Neutrophil (primary cell): ENCODE measurements around the gene HNRNPA3.
A peak's percentile ranks its signal among the peaks of the same experiment; 100 is the strongest.
"Not testable (repeated sequence)": the region's sequence is repeated elsewhere in the genome, so short reads cannot be mapped to it uniquely, and the experiment has no call there.

Source experiments
- H3K27ac ChIP-seq: fragments of 200-600 bp; sonication (generic); 2 replicates; pipeline ENCODE4 v1.5.1; 2016; ENCODE audit warnings: mild to moderate bottlenecking, moderate library complexity
- H3K27me3 ChIP-seq: fragments of 200-600 bp; sonication (generic); 2 replicates; pipeline ENCODE4 v1.6.0; 2016; ENCODE audit warnings: mild to moderate bottlenecking
- H3K36me3 ChIP-seq: fragments of 200-600 bp; sonication (generic); 2 replicates; pipeline ENCODE4 v1.5.1; 2017
- H3K4me1 ChIP-seq, 2 experiments: fragments of 200-600 bp in 1 of 2; sonication (generic) in 1 of 2; 1 replicate in 1 of 2; 2 replicates in 1 of 2; pipeline versions ENCODE4 v1.5.1 to v1.6.1; 2013 to 2016; ENCODE audit warnings: low read depth in 1 of 2, low read length in 1 of 2, mild to moderate bottlenecking in 1 of 2, moderate library complexity in 1 of 2; ENCODE audit not compliant: control insufficient read depth in 1 of 2, insufficient read depth in 1 of 2
- H3K4me3 ChIP-seq, 2 experiments: fragments of 200-600 bp in 1 of 2; sonication (generic) in 1 of 2; 1 replicate in 1 of 2; 2 replicates in 1 of 2; pipeline ENCODE4 v1.5.1; 2013 to 2016; ENCODE audit warnings: low read depth in 1 of 2, low read length in 1 of 2, mild to moderate bottlenecking in 1 of 2, moderate library complexity in 1 of 2
- H3K9me3 ChIP-seq: fragments of 200-600 bp; sonication (generic); 2 replicates; pipeline ENCODE4 v1.5.1; 2016
- CTCF ChIP-seq: fragments of 200-600 bp; sonication (generic); IDR thresholded peaks from 2 replicates; pipeline ENCODE4 v1.5.1; 2016; ENCODE audit warnings: antibody characterized with exemption

HNRNPA3 gene

DNA sequence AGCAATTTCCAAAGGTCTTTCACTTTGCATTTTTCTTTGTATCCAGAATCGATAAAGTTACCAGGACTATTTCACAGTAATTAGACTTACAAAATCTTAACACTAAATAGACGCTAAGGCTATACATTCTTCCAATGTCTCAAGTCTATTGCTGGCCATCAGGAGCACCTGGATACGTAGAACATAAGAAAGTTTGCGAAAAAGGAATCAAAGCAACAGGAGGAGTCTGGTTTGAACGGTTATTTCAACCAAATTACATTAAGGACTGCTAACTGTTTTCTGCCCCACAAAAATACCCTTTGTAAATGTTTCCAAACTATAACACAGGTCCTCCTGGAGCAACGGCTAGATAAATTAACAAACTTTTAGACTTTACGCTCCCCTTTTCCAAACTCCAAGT lies 1.4 kb upstream of the HNRNPA3 start:
- Histone ChIP-seq H3K36me3 (peaks cover 9% of the 10 kb centered on the region), H3K27me3 (no peaks in the 10 kb centered on the region), H3K9me3 (no peaks in the 10 kb centered on the region), H3K4me1 (peaks cover 25 to 34% of the 10 kb centered on the region in 2 experiments), H3K27ac (peak overlapping the region; percentile 95), H3K4me3 (peak overlapping the region; percentile 90 to 94)
- no peak for TF ChIP-seq CTCF

DNA sequence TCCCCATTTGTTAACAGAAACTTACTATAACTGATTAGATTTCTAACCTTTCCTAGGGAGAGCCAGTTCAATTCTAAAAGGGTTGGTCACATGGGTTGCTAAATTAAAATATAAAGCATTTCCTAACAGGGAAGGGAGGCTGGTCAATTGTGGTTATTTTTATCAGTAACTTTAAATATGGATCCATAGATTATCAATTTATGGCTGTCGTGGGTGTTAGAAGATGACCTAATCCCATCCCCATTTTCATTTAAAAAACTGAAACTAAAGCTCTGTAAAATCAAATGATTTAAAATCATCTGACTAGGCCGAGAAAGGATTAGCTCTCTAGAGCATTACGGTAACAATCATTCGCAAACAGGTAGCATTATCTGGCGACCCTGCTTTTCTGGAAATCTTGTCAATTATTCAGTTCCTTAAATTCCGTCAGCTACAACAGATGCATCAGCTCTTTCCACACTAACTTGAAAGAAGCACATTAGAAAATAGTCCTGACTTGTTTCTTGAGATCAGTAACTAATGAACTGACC lies 953 bp upstream of the HNRNPA3 start:
- TF ChIP-seq CTCF = no peak
- Histone ChIP-seq H3K27me3 (no peaks in the 10 kb centered on the region), H3K4me3 (peak overlapping the region; percentile 90 to 94), H3K27ac (peak overlapping the region; percentile 95), H3K9me3 (no peaks in the 10 kb centered on the region), H3K4me1 (peaks cover 25 to 34% of the 10 kb centered on the region in 2 experiments), H3K36me3 (peaks cover 14% of the 10 kb centered on the region)

DNA sequence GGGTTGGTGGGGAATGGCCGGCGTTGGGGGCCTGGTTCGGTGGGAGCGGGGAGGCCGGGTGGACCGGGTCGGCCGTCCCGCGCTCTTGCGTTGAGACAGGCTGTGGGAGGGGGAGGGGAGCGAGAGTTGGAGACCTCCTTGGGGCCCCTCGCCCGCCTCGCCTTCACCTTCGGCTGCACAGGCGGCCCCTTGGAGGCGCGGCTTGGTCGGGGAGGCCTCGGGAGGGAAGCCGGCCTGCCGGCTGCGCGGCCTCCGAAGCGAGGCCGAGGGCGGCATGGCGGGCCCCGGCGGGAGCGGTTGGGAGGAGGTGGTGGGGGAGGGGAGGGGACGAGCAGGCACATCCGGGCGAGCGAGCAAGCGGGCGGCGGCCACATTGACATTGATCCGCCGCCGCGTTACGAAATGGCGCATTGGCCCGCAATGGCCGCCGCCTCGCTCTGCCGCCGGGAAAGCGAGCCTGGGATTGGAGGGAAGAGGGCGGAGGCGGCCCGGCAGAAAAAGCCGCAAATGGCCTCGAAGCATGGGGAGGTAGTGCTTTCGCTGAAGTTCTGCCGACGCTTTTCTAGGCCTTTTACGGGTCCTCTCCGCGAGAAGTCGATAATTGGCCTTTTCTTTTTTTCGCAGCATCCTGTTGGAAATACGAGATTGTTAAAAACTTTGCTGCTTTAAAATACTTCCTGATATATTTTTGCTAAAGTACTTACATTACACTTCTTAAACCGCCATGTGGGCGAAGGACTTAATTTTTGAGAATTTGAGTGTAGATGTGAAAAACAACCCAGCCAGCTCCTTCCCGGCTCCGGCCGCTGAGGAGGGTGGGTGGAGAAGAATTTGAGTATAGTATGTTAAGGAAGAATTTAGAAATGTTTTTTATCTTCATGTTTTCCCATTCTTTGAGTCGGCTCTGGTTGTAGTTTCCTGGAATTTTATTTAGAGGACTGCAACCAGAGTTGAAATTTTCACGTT lies 580 bp downstream of the HNRNPA3 start:
- peak overlapping the region; percentile 90 to 94 for H3K4me3 ChIP-seq
- TF ChIP-seq CTCF = no peak
- H3K4me1 ChIP-seq = peaks cover 25 to 34% of the 10 kb centered on the region in 2 experiments
- peaks cover 29% of the 10 kb centered on the region for H3K36me3 ChIP-seq
- no peaks in the 10 kb centered on the region for H3K27me3 ChIP-seq
- no peaks in the 10 kb centered on the region for H3K9me3 ChIP-seq
- peak overlapping the region; percentile 95 for H3K27ac ChIP-seq

GRCh38 chr2:177217247-177217843 lies 4.8 kb downstream of the HNRNPA3 start:
- Histone ChIP-seq H3K27ac (peak overlapping the region; percentile 8), H3K27me3 (no peaks in the 10 kb centered on the region), H3K4me3 (no peak overlapping the region), H3K36me3 (peaks cover 68% of the 10 kb centered on the region), H3K9me3 (no peaks in the 10 kb centered on the region), H3K4me1 (peaks cover 13 to 21% of the 10 kb centered on the region in 2 experiments)
- no peak for TF ChIP-seq CTCF

GRCh38 chr2:177219787-177220186 lies 7.2 kb downstream of the HNRNPA3 start:
- H3K9me3 ChIP-seq, H3K27me3 ChIP-seq, H3K4me3 ChIP-seq, H3K4me1 ChIP-seq, H3K27ac ChIP-seq: not testable (repeated sequence)
- peaks cover 91% of the 10 kb centered on the region for H3K36me3 ChIP-seq

GRCh38 chr2:177221534-177221933 lies 8.9 kb downstream of the HNRNPA3 start:
- no peak for TF ChIP-seq CTCF
- Histone ChIP-seq H3K9me3 (no peaks in the 10 kb centered on the region), H3K27ac (peak overlapping the region; percentile 56)

More at GRCh38 chr2:177221534-177221933, 8.9 kb downstream of the HNRNPA3 start:
- Histone ChIP-seq H3K4me3 (no peak overlapping the region), H3K27me3 (no peaks in the 10 kb centered on the region), H3K36me3 (peaks cover 93% of the 10 kb centered on the region), H3K4me1 (no peaks in the 10 kb centered on the region)
